Neural crest cell (in vitro differentiated cells): ENCODE measurements around the gene CDH3. TPM values are rescaled to one million over a fixed set of nuclear protein-coding genes. Genes with fewer than 3 reads are reported as not detected.

ENCODE experiments used
- DNase-seq: peaks from one replicate; pipeline ENCODE4 v3.0.0; 2021; ENCODE audit warnings: low read depth, mixed read lengths, low spot score
- H3K27ac Mint-ChIP-seq: one replicate; pipeline ENCODE4 v1.8.0; 2021; ENCODE audit warnings: mild to moderate bottlenecking, mixed read lengths; ENCODE audit not compliant: unreplicated experiment
- H3K27me3 Mint-ChIP-seq: 2 replicates; pipeline ENCODE4 v1.8.0; 2021; ENCODE audit warnings: low read depth, mild to moderate bottlenecking, mixed read lengths
- H3K36me3 Mint-ChIP-seq: 2 replicates; pipeline ENCODE4 v1.8.0; 2021; ENCODE audit warnings: low read depth, mild to moderate bottlenecking, mixed read lengths
- H3K4me1 Mint-ChIP-seq: 2 replicates; pipeline ENCODE4 v1.8.0; 2021; ENCODE audit warnings: mixed read lengths
- H3K4me3 Mint-ChIP-seq: one replicate; pipeline ENCODE4 v1.8.0; 2021; ENCODE audit warnings: mild to moderate bottlenecking, mixed read lengths
- H3K9me3 Mint-ChIP-seq: 2 replicates; pipeline ENCODE4 v1.8.0; 2021; ENCODE audit warnings: mixed read lengths
- CTCF ChIP-seq: fragments of 200-600 bp; sonication (generic); conservative IDR thresholded peaks from 2 replicates; pipeline ENCODE4 v1.5.0; 2021; ENCODE audit warnings: antibody characterized with exemption, mild to moderate bottlenecking
- total RNA-seq: library from RNA; stranded (reverse); gene quantifications from 2 replicates; pipeline ENCODE4 v1.2.1, GENCODE V29; 2021

The CDH3 gene
- total RNA-seq, 1 donor from 2014 or later, result 4.3 TPM

GRCh38 chr16:68746951-68747350, 101.8 kb downstream of the CDH3 start:
- Mint-ChIP-seq H3K36me3 (no peaks in the 10 kb centered on the region), H3K9me3 (no peaks in the 10 kb centered on the region), H3K4me3 (no peak overlapping the region), H3K4me1 (peaks cover 10% of the 10 kb centered on the region), H3K27ac (no peak overlapping the region), H3K27me3 (peaks cover 2% of the 10 kb centered on the region)
- no peak for DNase-seq
- no peak for TF ChIP-seq CTCF

GRCh38 chr16:68749432-68749831, 104.3 kb downstream of the CDH3 start:
- H3K4me1 Mint-ChIP-seq, result no peaks in the 10 kb centered on the region
- peaks cover 1% of the 10 kb centered on the region for H3K27me3 Mint-ChIP-seq
- no peak overlapping the region for H3K4me3 Mint-ChIP-seq
- H3K36me3 Mint-ChIP-seq, result no peaks in the 10 kb centered on the region
- H3K9me3 Mint-ChIP-seq, result no peaks in the 10 kb centered on the region
- TF ChIP-seq CTCF, result no peak
- DNase-seq, result no peak
- no peak overlapping the region for H3K27ac Mint-ChIP-seq

Other genes starting within 250 kb of the CDH3 start
- 3.2 and 3.8 TPM in 2 replicates for gene SMPD3, start 196.8 kb upstream of the CDH3 start, total RNA-seq
- gene ZFP90, start 106.0 kb upstream of the CDH3 start, total RNA-seq, result 56.2 and 56.4 TPM in 2 replicates
- 0.48 and 1.1 TPM in 2 replicates for gene CDH1, start 92.0 kb downstream of the CDH3 start, total RNA-seq
- gene TANGO6, start 198.2 kb downstream of the CDH3 start, total RNA-seq, result 19.5 and 21.1 TPM in 2 replicates